Measurements from ENCODE around the gene CDCA3. TPM values are rescaled to one million over a fixed set of nuclear protein-coding genes. Genes with fewer than 3 reads are reported as not detected.
"Not testable (repeated sequence)": the region's sequence is repeated elsewhere in the genome, so short reads cannot be mapped to it uniquely, and the experiment has no call there.

CDCA3 gene
- total RNA-seq, 6 donors from 2014 or later: 0.39 to 10.3 (median 2.8) TPM; not detected in 1

DNA sequence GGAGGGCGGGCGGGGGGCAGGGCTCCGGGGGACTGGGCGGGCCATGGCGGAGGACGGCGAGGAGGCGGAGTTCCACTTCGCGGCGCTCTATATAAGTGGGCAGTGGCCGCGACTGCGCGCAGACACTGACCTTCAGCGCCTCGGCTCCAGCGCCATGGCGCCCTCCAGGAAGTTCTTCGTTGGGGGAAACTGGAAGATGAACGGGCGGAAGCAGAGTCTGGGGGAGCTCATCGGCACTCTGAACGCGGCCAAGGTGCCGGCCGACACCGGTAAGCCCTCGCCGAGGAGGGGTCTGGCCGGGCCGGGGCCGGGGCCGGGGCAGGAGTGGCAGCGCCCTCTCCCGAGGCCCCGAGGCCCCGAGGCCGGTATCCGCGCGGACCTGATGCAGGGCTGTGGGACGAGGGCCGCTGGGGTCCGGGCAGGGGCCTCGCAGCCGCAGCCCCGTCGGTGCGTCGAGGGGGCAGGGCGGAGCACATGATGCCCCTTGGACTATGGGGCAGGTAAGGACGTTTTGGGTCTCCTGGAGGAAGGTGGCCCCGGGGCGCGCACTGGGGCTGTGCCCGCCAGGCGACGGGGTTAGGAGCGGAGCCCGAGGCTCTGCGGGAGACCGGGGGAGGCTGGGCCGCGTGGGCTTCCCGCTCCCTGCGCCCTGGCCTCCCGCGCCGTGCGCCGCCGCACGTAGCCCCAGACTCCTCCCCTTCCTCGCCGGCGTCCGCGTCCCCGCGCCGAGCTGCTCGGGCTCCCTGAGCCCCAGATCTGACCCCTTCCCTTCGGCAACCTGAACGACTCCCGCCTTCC lies 16.5 kb upstream of the CDCA3 start, which contains the start of gene TPI1:
Gene TPI1, plus strand, starts transcription at position 119 of the 798 bp plus-strand sequence. Its CDS starts 36 bp downstream, at position 155.
- WGBS, 2 donors: 0 to 1% methylated on average over 41 to 52 of the region's 86 CpGs
- peak; percentile 98 to 100 for TF ChIP-seq POLR2AphosphoS5 (IDR thresholded peaks at IDR 0.05)
- TF ChIP-seq, protein P1, sequence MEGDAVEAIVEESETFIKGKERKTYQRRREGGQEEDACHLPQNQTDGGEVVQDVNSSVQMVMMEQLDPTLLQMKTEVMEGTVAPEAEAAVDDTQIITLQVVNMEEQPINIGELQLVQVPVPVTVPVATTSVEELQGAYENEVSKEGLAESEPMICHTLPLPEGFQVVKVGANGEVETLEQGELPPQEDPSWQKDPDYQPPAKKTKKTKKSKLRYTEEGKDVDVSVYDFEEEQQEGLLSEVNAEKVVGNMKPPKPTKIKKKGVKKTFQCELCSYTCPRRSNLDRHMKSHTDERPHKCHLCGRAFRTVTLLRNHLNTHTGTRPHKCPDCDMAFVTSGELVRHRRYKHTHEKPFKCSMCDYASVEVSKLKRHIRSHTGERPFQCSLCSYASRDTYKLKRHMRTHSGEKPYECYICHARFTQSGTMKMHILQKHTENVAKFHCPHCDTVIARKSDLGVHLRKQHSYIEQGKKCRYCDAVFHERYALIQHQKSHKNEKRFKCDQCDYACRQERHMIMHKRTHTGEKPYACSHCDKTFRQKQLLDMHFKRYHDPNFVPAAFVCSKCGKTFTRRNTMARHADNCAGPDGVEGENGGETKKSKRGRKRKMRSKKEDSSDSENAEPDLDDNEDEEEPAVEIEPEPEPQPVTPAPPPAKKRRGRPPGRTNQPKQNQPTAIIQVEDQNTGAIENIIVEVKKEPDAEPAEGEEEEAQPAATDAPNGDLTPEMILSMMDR (IDR thresholded peaks at IDR 0.05): peak in 2 of 6 experiments; percentile 13 to 22
- peak in 1 of 4 donors; percentile 32 for TF ChIP-seq EP300 (IDR thresholded peaks at IDR 0.05)
- peak; percentile 96 to 99 (median 97) for TF ChIP-seq POLR2A (IDR thresholded peaks at IDR 0.05)
- Histone ChIP-seq H3K4me3 (peak within 1 kb of the TSS; percentile 70 to 100 (median 96)), H3K36me3 (peaks cover 8 to 59% (median 37%) of the 10 kb centered on the region in 4 donors), H3K9me3 (no peaks in the 10 kb centered on the region), H3K27me3 (no peaks in the 10 kb centered on the region), H3K4me1 (peaks cover 42 to 56% (median 46%) of the 10 kb centered on the region in 4 donors), H3K27ac (peak within 1 kb of the TSS; percentile 93 to 97 (median 96))
- DNase-seq (peak; percentile 88 to 96), ATAC-seq (ENCODE audit: low FRiP score in 2 of 2) (peak; percentile 88 to 93)

DNA sequence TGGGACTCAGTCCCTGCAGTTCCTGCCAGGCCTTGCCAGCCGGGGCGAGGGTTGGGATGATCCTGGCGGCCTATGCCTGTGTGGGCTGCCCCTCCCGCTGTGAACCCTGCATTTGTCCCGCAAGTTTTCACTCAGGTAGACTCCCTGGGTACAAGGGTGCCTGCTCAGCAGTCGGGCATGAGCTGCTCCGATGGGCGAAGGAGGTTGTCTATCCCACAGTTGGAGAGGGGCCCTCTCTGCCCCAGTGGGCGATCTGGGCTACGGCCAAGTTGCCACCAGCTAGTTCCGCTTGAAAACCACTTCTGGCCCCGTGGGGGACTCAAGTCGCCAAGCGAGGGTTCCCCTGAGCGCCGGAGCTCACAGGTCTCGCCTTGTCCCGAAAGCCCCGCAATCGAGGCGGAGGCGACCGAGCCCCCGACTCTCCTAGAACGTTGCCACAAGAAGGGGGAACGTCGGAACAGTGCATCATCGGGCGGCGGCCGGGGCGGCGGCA lies 15.9 kb upstream of the CDCA3 start:
- H3K9me3 ChIP-seq: no peaks in the 10 kb centered on the region
- WGBS, 2 donors: 0 to 3% methylated on average over 1 to 30 of the region's 33 CpGs
- peaks cover 10 to 65% (median 40%) of the 10 kb centered on the region in 4 donors for H3K36me3 ChIP-seq
- peaks cover 39 to 49% (median 43%) of the 10 kb centered on the region in 4 donors for H3K4me1 ChIP-seq
- no peaks in the 10 kb centered on the region for H3K27me3 ChIP-seq
- DNase-seq (peak; percentile 44 to 77), ATAC-seq (ENCODE audit: low FRiP score in 2 of 2) (peak; percentile 1 to 3)
- TF ChIP-seq EP300 (IDR thresholded peaks at IDR 0.05): no peak
- TF ChIP-seq, protein P1 (IDR thresholded peaks at IDR 0.05): peak in 1 of 6 experiments; percentile 11
- H3K27ac ChIP-seq: peak overlapping the region; percentile 93 to 97 (median 96)
- H3K4me3 ChIP-seq: peak overlapping the region; percentile 53 to 100 (median 96)

DNA sequence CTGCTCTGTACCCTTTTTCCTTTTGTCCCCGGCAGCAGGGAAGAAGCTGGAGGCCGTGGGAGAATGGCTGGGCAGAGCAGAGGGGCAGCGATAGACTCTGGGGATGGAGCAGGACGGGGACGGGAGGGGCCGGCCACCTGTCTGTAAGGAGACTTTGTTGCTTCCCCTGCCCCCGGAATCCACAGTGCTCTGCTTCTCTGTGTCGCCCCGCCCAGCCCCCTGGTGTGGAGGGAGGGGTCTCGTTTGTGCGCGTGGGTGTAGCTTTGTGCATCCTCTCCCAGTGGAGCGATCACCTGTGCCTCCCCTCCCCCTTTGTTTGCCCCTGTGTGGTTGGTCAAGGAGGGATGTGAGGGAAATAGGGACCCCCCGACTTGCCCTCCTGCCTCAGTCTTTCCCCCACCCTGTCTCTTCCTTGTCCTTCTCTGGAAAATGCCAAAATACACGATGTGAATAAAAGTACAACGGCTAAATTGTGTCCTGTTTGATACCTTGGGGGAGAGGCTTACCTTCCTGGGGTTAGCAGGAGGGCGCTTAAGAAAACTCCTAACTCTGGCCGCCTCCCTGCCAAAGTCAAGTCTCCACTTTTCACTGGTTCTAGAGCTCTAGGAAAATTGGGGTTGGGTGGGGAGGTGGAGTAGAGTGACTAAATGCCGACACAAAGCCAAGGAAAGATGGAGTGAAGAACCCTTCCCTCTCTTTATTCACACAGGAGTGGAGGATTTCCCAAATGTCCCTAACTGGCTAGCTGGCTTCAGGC lies 15.3 kb upstream of the CDCA3 start:
- Histone ChIP-seq H3K27me3 (no peaks in the 10 kb centered on the region), H3K36me3 (peaks cover 17 to 70% (median 46%) of the 10 kb centered on the region in 4 donors), H3K4me1 (peaks cover 33 to 43% (median 37%) of the 10 kb centered on the region in 4 donors), H3K27ac (peak overlapping the region; percentile 93 to 97 (median 96)), H3K4me3 (peak overlapping the region in 3 of 4 donors; percentile 93 to 100 (median 99)), H3K9me3 (no peaks in the 10 kb centered on the region)
- no peak for TF ChIP-seq EP300 (IDR thresholded peaks at IDR 0.05)
- 79 to 85% methylated on average over 18 to 19 of the region's 19 CpGs for WGBS, 2 donors
- ATAC-seq (ENCODE audit: low FRiP score in 2 of 2) (no peak), DNase-seq (peak in 1 of 2 donors; percentile 62)

DNA sequence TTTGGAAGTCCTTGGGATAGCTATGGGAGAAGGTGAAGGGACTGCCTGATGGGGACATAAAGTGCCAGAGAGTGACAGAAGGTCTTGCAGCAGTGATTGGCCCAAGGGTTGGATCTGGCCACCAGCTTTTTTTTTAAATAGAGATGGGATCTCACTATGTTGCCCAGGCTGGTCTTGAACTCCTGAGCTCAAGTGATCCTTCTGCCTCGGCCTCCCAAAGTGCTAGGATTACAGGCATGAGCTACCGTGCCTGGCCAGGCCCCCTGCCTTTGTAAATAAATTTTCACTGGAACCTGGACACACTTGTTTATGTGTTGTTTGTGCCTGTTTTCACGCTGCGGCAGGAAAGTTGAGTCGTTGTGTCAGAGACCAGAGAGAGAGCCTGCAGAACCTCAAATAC lies 14.2 kb upstream of the CDCA3 start:
- not testable (repeated sequence) for H3K9me3 ChIP-seq; ATAC-seq (ENCODE audit: low FRiP score in 2 of 2); H3K27me3 ChIP-seq; H3K4me3 ChIP-seq; H3K27ac ChIP-seq; DNase-seq
- WGBS, 2 donors: 86 to 96% methylated on average over 5 of the region's 5 CpGs
- peaks cover 23 to 70% (median 50%) of the 10 kb centered on the region in 4 donors for H3K36me3 ChIP-seq
- H3K4me1 ChIP-seq: peaks cover 25 to 33% (median 27%) of the 10 kb centered on the region in 4 donors

DNA sequence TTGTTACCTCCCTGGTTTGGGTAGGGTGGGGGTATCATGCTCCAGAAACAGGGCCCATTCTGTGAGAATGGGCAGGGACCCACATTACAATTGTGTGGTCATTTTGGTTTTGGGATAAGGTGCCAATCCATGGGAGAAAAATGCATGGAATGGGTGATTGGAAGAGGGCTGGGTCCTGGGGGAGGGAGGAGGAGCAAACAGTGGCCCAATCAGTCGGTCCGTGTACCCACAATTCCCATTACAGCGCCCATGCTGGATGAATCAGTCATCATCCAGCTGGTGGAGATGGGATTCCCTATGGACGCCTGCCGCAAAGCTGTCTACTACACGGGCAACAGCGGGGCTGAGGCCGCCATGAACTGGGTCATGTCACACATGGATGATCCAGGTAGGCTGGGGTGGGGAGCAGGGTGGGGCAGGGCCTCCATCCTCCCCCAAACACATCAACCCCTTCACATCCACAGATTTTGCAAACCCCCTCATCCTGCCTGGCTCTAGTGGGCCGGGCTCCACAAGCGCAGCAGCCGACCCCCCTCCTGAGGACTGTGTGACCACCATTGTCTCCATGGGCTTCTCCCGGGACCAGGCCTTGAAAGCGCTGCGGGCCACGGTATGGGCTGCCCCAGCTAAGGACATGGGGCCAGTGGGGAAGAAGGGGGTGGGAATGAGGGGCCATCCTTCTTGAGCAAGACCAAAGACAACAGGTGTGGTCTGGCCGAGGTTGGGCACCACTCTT lies 12.7 kb upstream of the CDCA3 start:
- WGBS, 2 donors: 94 to 95% methylated on average over 10 to 16 of the region's 16 CpGs
- H3K36me3 ChIP-seq: peaks cover 28 to 73% (median 59%) of the 10 kb centered on the region in 4 donors
- H3K27me3 ChIP-seq: no peaks in the 10 kb centered on the region
- no peak overlapping the region for H3K4me3 ChIP-seq
- TF ChIP-seq POLR2AphosphoS5 (IDR thresholded peaks at IDR 0.05): no peak
- no peak for TF ChIP-seq EP300 (IDR thresholded peaks at IDR 0.05)
- no peak for TF ChIP-seq POLR2A (IDR thresholded peaks at IDR 0.05)
- TF ChIP-seq, protein P1 (IDR thresholded peaks at IDR 0.05): no peak
- no peak for ATAC-seq (ENCODE audit: low FRiP score in 2 of 2)
- no peak for DNase-seq
- H3K9me3 ChIP-seq: no peaks in the 10 kb centered on the region
- H3K27ac ChIP-seq: no peak overlapping the region
- H3K4me1 ChIP-seq: peaks cover 12 to 17% (median 13%) of the 10 kb centered on the region in 4 donors

Data from upper lobe of left lung (tissue), 6 donors.